ENCODE data around the gene DPH5. TPM values are rescaled to one million over a fixed set of nuclear protein-coding genes. Genes with fewer than 3 reads are reported as not detected.

The DPH5 gene
- total and polyA plus RNA-seq, 2 donors (not counting 3 experiments of a cell fraction or from before 2014, with no cell fraction given): 37.2 to 43.6 TPM

- ChIA-PET CTCF (interaction anchor here (1.2 to 2.1 kb wide), 4 partner anchors 37 to 212 kb away, joined by 3 to 5 read pairs (median 4); no protein-coding TSS in a partner anchor), POLR2A (no interaction called here)
- intact Hi-C loops (cut with micrococcal nuclease) (loop anchor here (2.0 to 5.0 kb wide), 3 partner anchors 86 to 331 kb away; no protein-coding TSS in a partner anchor), dilution Hi-C loops (cut with MboI; ENCODE audit: extremely low pct_ligation_motif_present, low sequenced_read_pairs) (no loop called here)
- DNase-seq (ENCODE audit: low read depth, low spot score) (no peak), FAIRE-seq (no peak)
- Histone ChIP-seq H3K4me3 (replicated peaks in 1 of 3; ENCODE audit: insufficient read depth in 1 of 3, low read depth in 1 of 3, low read length in 3 of 3) (peak overlapping the region; percentile 70 to 96 (median 76)), H3K9ac (replicated peaks; ENCODE audit: extremely low read depth, insufficient read depth, low read length) (peak overlapping the region; percentile 90), H2AFZ (ENCODE audit: low read depth, low read length) (peak overlapping the region; percentile 88), H3K27ac (ENCODE audit: insufficient read depth, low read depth, low read length) (peak overlapping the region; percentile 75), H3K9me3 (replicated peaks; ENCODE audit: control insufficient read depth, insufficient read depth, low read length) (no peaks in the 10 kb centered on the region), H3K79me2 (ENCODE audit: control insufficient read depth, insufficient read depth, low read length) (peaks cover 32% of the 10 kb centered on the region), H3K36me3 (ENCODE audit: control insufficient read depth in 2 of 2, extremely low read depth in 1 of 2, insufficient read depth in 2 of 2, low read length in 2 of 2) (peaks cover 0 to 2% of the 10 kb centered on the region in 2 experiments), H3K4me1 (ENCODE audit: control insufficient read depth, extremely low read depth, insufficient read depth, low read length) (peaks cover 22% of the 10 kb centered on the region), H3K4me2 (ENCODE audit: insufficient read depth, low read length) (peak overlapping the region; percentile 89), H4K20me1 (replicated peaks; ENCODE audit: control insufficient read depth, extremely low read depth, insufficient read depth, low read length) (no peaks in the 10 kb centered on the region), H3K27me3 (ENCODE audit: control insufficient read depth in 2 of 2, insufficient read depth in 2 of 2, low read length in 2 of 2) (no peaks in the 10 kb centered on the region), H3K9me1 (replicated peaks; ENCODE audit: control insufficient read depth, extremely low read depth, insufficient read depth, low read length) (no peaks in the 10 kb centered on the region)
- BruUV-seq (replicated peaks): no TSS peak
- TF ChIP-seq JUN (IDR thresholded peaks at IDR 0.05; ENCODE audit: borderline replicate concordance, insufficient read depth, insufficient read length, low read depth) (peak; percentile 6), MAX (IDR thresholded peaks at IDR 0.05; ENCODE audit: insufficient read depth, insufficient read length) (no peak)
These were observed 825 bp upstream of the DPH5 start for GRCh38 chr1:101026430-101026788.

GRCh38 chr1:101025283-101025656, 314 bp downstream of the DPH5 start:
- Histone ChIP-seq H3K9ac (replicated peaks; ENCODE audit: extremely low read depth, insufficient read depth, low read length) (peak overlapping the region; percentile 90), H3K27me3 (ENCODE audit: control insufficient read depth in 2 of 2, insufficient read depth in 2 of 2, low read length in 2 of 2) (no peaks in the 10 kb centered on the region), H3K9me3 (replicated peaks; ENCODE audit: control insufficient read depth, insufficient read depth, low read length) (no peaks in the 10 kb centered on the region), H3K27ac (ENCODE audit: insufficient read depth, low read depth, low read length) (peak overlapping the region; percentile 75), H3K4me3 (replicated peaks in 1 of 3; ENCODE audit: insufficient read depth in 1 of 3, low read depth in 1 of 3, low read length in 3 of 3) (peak overlapping the region; percentile 70 to 96 (median 76)), H4K20me1 (replicated peaks; ENCODE audit: control insufficient read depth, extremely low read depth, insufficient read depth, low read length) (no peaks in the 10 kb centered on the region), H3K9me1 (replicated peaks; ENCODE audit: control insufficient read depth, extremely low read depth, insufficient read depth, low read length) (no peaks in the 10 kb centered on the region), H3K36me3 (ENCODE audit: control insufficient read depth in 2 of 2, extremely low read depth in 1 of 2, insufficient read depth in 2 of 2, low read length in 2 of 2) (peaks cover 0 to 2% of the 10 kb centered on the region in 2 experiments), H3K4me1 (ENCODE audit: control insufficient read depth, extremely low read depth, insufficient read depth, low read length) (peaks cover 22% of the 10 kb centered on the region), H3K4me2 (ENCODE audit: insufficient read depth, low read length) (peak overlapping the region; percentile 89), H2AFZ (ENCODE audit: low read depth, low read length) (peak overlapping the region; percentile 88), H3K79me2 (ENCODE audit: control insufficient read depth, insufficient read depth, low read length) (peaks cover 29% of the 10 kb centered on the region)
- BruUV-seq (replicated peaks): TSS peak; percentile 87
- intact Hi-C loops (cut with micrococcal nuclease): loop anchor here (1.0 to 5.0 kb wide), 4 partner anchors 103 to 332 kb away; no protein-coding TSS in a partner anchor
- FAIRE-seq: no peak
- no peak for DNase-seq (ENCODE audit: low read depth, low spot score)
- TF ChIP-seq POLR2A (IDR thresholded peaks at IDR 0.05; ENCODE audit: low read depth, low read length) (no peak), JUN (IDR thresholded peaks at IDR 0.05; ENCODE audit: borderline replicate concordance, insufficient read depth, insufficient read length, low read depth) (no peak), POLR2AphosphoS5 (IDR thresholded peaks at IDR 0.05; ENCODE audit: insufficient read depth, low read depth, low read length) (no peak), GATA2 (IDR thresholded peaks at IDR 0.05; ENCODE audit: insufficient read depth, insufficient read length, low read depth, low read length) (no peak), FOS (IDR thresholded peaks at IDR 0.05; ENCODE audit: borderline replicate concordance, insufficient read depth, low read length) (no peak), EZH2 (IDR thresholded peaks at IDR 0.05; ENCODE audit: borderline replicate concordance, low read depth, low read length, severe bottlenecking) (no peak), MYC (IDR thresholded peaks at IDR 0.05; ENCODE audit: low read depth, low read length) (no peak), MAX (IDR thresholded peaks at IDR 0.05; ENCODE audit: insufficient read depth, insufficient read length) (no peak), CTCF (IDR thresholded peaks at IDR 0.05; ENCODE audit: extremely low read depth in 1 of 2, insufficient read depth in 1 of 2, low read depth in 1 of 2, low read length in 2 of 2) (no peak)
- ChIA-PET CTCF (interaction anchor here (0.8 to 2.1 kb wide), 5 partner anchors 111 to 263 kb away, joined by 3 to 5 read pairs (median 4); no protein-coding TSS in a partner anchor), POLR2A (no interaction called here)
- dilution Hi-C loops (cut with MboI; ENCODE audit: extremely low pct_ligation_motif_present, low sequenced_read_pairs): no loop called here

All from endothelial cell of umbilical vein (primary cell).